Endothelial cell of umbilical vein (primary cell): Measurements from ENCODE around the gene CHURC1. TPM values are rescaled to one million over a fixed set of nuclear protein-coding genes. Genes with fewer than 3 reads are reported as not detected.

Experiments used
- BruUV-seq: library from RNA; stranded (reverse); fragments of 400-500 nt; replicated peaks from 2 replicates; lab custom pipeline; 2021; lab: Mats Ljungman, UMichigan
- CTCF ChIA-PET: fragments of 300-600, 350-600 bp; sonication (Branson Sonifier 250); formaldehyde crosslinking; loops from one replicate; lab custom pipeline; 2021; ENCODE audit warnings: antibody characterized with exemption, inconsistent platforms; lab: Charles Lee
- POLR2A ChIA-PET: fragments of 300-600, 350-600 bp; sonication (Branson Sonifier 250); formaldehyde crosslinking; loops from one replicate; lab custom pipeline; 2021; ENCODE audit warnings: antibody characterized with exemption, inconsistent platforms; lab: Charles Lee
- DNase-seq: peaks from one replicate; pipeline ENCODE4 v3.0.0-alpha.2; 2011; ENCODE audit warnings: low read depth, low spot score
- FAIRE-seq: peaks from 2 replicates; lab custom pipeline; 2011; peaks lifted over from hg19 to GRCh38; lab: Jason Lieb, UNC
- H2AFZ ChIP-seq: 2 replicates; pipeline ENCODE4 v1.6.0; 2012; ENCODE audit warnings: low read depth, low read length, control low read depth, inconsistent platforms
- H3K27ac ChIP-seq: 2 replicates; pipeline ENCODE4 v1.5.1; 2011; ENCODE audit warnings: low read depth, mild to moderate bottlenecking, control low read depth, low read length, moderate library complexity; ENCODE audit not compliant: insufficient read depth
- H3K27me3 ChIP-seq, 2 experiments: 2 replicates each; pipeline versions ENCODE4 v1.6.0 to v1.6.1; 2011; ENCODE audit warnings: low read length in 2 of 2, mixed read lengths in 1 of 2; ENCODE audit not compliant: control insufficient read depth in 2 of 2, insufficient read depth in 2 of 2
- H3K36me3 ChIP-seq, 2 experiments: 2 replicates in 1 of 2; 3 replicates in 1 of 2; pipeline ENCODE4 v1.5.1; 2011; ENCODE audit warnings: low read length in 2 of 2, mild to moderate bottlenecking in 1 of 2, moderate library complexity in 1 of 2; ENCODE audit not compliant: control insufficient read depth in 2 of 2, insufficient read depth in 2 of 2; ENCODE audit errors: extremely low read depth in 1 of 2
- H3K4me1 ChIP-seq: 3 replicates; pipeline ENCODE4 v1.5.1; 2011; ENCODE audit warnings: mild to moderate bottlenecking, low read length; ENCODE audit not compliant: control insufficient read depth, insufficient read depth; ENCODE audit errors: extremely low read depth
- H3K4me2 ChIP-seq: 2 replicates; pipeline ENCODE4 v1.6.1; 2011; ENCODE audit warnings: low read length, control low read depth, mixed read lengths; ENCODE audit not compliant: insufficient read depth
- H3K4me3 ChIP-seq, 3 experiments: fragments of 200-600 bp in 1 of 3; sonication (generic), shearing (Covaris generic) in 1 of 3; replicated peaks in 1 of 3; 2 replicates each; pipeline ENCODE4 v1.5.1; 2011 to 2016; ENCODE audit warnings: control low read depth in 3 of 3, low read length in 3 of 3, mild to moderate bottlenecking in 2 of 3, inconsistent platforms in 1 of 3, low read depth in 1 of 3, moderate library complexity in 1 of 3; ENCODE audit not compliant: insufficient read depth in 1 of 3
- H3K79me2 ChIP-seq: 2 replicates; pipeline ENCODE4 v1.6.0; 2012; ENCODE audit warnings: low read length, inconsistent platforms; ENCODE audit not compliant: control insufficient read depth, insufficient read depth
- H3K9ac ChIP-seq: replicated peaks from 2 replicates; pipeline ENCODE3; 2011; ENCODE audit warnings: low read length, control low read depth; ENCODE audit not compliant: insufficient read depth; ENCODE audit errors: extremely low read depth
- H3K9me1 ChIP-seq: replicated peaks from 3 replicates; pipeline ENCODE4 v1.6.0; 2011; ENCODE audit warnings: mild to moderate bottlenecking, low read length; ENCODE audit not compliant: control insufficient read depth, insufficient read depth; ENCODE audit errors: extremely low read depth
- H3K9me3 ChIP-seq: replicated peaks from 2 replicates; pipeline ENCODE4 v1.5.1; 2012; ENCODE audit warnings: low read length, inconsistent platforms; ENCODE audit not compliant: control insufficient read depth, insufficient read depth
- H4K20me1 ChIP-seq: replicated peaks from 2 replicates; pipeline ENCODE3; 2011; ENCODE audit warnings: mild to moderate bottlenecking, low read length; ENCODE audit not compliant: control insufficient read depth, insufficient read depth; ENCODE audit errors: extremely low read depth
- EZH2 ChIP-seq: IDR thresholded peaks from 2 replicates; pipeline ENCODE4 v1.6.1; 2012; ENCODE audit warnings: borderline replicate concordance, low read depth, mild to moderate bottlenecking, moderate library complexity, low read length, inconsistent platforms; ENCODE audit not compliant: severe bottlenecking
- FOS ChIP-seq: IDR thresholded peaks from 2 replicates; pipeline ENCODE4 v1.6.1; 2011; ENCODE audit warnings: mild to moderate bottlenecking, low read length, moderate library complexity, borderline replicate concordance; ENCODE audit not compliant: insufficient read depth
- GATA2 ChIP-seq: IDR thresholded peaks from 2 replicates; pipeline ENCODE4 v1.7.0; 2011; ENCODE audit warnings: low read depth, mild to moderate bottlenecking, moderate library complexity, mixed read lengths, low read length; ENCODE audit not compliant: insufficient read length, insufficient read depth
- JUN ChIP-seq: IDR thresholded peaks from 2 replicates; pipeline ENCODE4 v1.6.1; 2011; ENCODE audit warnings: borderline replicate concordance, low read depth; ENCODE audit not compliant: insufficient read length, insufficient read depth
- MYC ChIP-seq: IDR thresholded peaks from one replicate; pipeline ENCODE4 v1.6.1; 2011; ENCODE audit warnings: mild to moderate bottlenecking, low read depth, low read length
- POLR2A ChIP-seq: IDR thresholded peaks from 2 replicates; pipeline ENCODE4 v1.6.1; 2012; ENCODE audit warnings: low read depth, mild to moderate bottlenecking, control low read depth, low read length
- POLR2AphosphoS5 ChIP-seq: IDR thresholded peaks from 2 replicates; pipeline ENCODE4 v1.6.1; 2012; ENCODE audit warnings: low read depth, mild to moderate bottlenecking, control low read depth, low read length, moderate library complexity; ENCODE audit not compliant: insufficient read depth
- dilution Hi-C: fragments of 300-500 bp; cut with MboI; formaldehyde crosslinking; loops from one replicate; pipeline ENCODE4 v1.15.0; 2019; ENCODE audit warnings: low sequenced_read_pairs; ENCODE audit not compliant: extremely low pct_ligation_motif_present
- intact Hi-C: fragments of 100-400 bp; cut with micrococcal nuclease; formaldehyde crosslinking; loops from one replicate; pipeline ENCODE4 v1.10.0; 2022
- polyA plus RNA-seq, 4 experiments: library from polyadenylated mRNA; depleted of rRNA in 3 of 4; stranded (reverse) in 3 of 4; unstranded in 1 of 4; fragments of >200 nt; gene quantifications; 2 replicates each; pipeline versions ENCODE4 v1.2.1 to v1.2.3, GENCODE V29; 2011 to 2012; ENCODE audit warnings: missing spikeins in 1 of 4
- total RNA-seq: library from RNA; stranded (reverse); gene quantifications from 2 replicates; pipeline ENCODE4 v1.2.3, GENCODE V29; 2021
- TF ChIP-seq, protein P1 (sequence below): IDR thresholded peaks from 2 replicates; pipeline ENCODE4 v1.6.1; 2011; ENCODE audit not compliant: insufficient read depth, insufficient read length
- TF ChIP-seq, protein P2 (sequence below), 2 donors: IDR thresholded peaks; 1 replicate in 1 of 2; 2 replicates in 1 of 2; pipeline ENCODE4 v1.5.1; 2011; ENCODE audit warnings: low read length in 2 of 2, mild to moderate bottlenecking in 2 of 2, moderate library complexity in 2 of 2, control low read depth in 1 of 2, inconsistent platforms in 1 of 2, low read depth in 1 of 2; ENCODE audit not compliant: insufficient read depth in 1 of 2; ENCODE audit errors: extremely low read depth in 1 of 2

The CHURC1 gene
- total and polyA plus RNA-seq, 2 donors (not counting 3 experiments of a cell fraction or from before 2014, with no cell fraction given) = 44.4 to 62.2 TPM

DNA sequence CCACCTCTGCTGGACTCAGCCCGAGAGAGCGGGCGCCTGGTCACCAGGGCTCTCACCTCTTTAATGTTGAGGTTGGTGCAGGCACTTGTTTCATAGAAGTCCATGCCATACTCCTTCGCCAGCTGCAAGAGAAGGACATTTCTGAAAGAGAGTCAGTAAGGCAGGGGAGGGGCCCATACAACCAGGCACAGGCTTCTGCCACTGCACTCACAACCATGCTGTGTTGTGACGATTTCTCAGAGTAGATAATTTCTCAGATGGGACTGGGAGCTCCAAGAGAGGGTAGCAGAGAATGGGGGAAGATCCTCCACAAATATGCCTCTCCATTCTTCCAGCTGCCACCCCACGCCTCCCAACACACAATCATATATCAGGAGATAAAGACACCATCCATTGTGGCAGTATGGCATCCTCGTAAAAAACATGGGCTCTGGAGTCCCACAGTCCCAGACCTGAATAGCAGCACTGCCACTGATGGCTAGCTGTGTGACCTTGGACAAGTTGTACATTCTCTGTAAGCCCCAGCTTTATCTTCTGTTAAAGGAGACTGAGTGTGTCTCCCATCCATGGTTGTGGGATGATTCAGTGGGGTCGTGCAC lies 34.5 kb downstream of the CHURC1 start:
- Histone ChIP-seq H3K4me3 (no peak overlapping the region), H3K9me1 (no peaks in the 10 kb centered on the region), H3K79me2 (no peaks in the 10 kb centered on the region), H3K4me2 (no peak overlapping the region), H3K4me1 (no peaks in the 10 kb centered on the region), H3K9ac (no peak overlapping the region), H4K20me1 (no peaks in the 10 kb centered on the region), H3K9me3 (no peaks in the 10 kb centered on the region), H3K27ac (no peak overlapping the region), H3K36me3 (peaks cover 0 to 28% of the 10 kb centered on the region in 2 experiments), H3K27me3 (no peaks in the 10 kb centered on the region), H2AFZ (no peak overlapping the region)
- dilution Hi-C loops = no loop called here
- ChIA-PET POLR2A (no interaction called here), CTCF (interaction anchor here (1.4 kb wide), 1 partner anchor 71 kb away, joined by 5 read pairs; no protein-coding TSS in a partner anchor)
- FAIRE-seq = no peak
- TF ChIP-seq MYC = no peak
- no peak for TF ChIP-seq GATA2
- no peak for TF ChIP-seq POLR2A
- TF ChIP-seq JUN = no peak
- intact Hi-C loops = no loop called here
- BruUV-seq = no TSS peak
- DNase-seq = no peak

DNA sequence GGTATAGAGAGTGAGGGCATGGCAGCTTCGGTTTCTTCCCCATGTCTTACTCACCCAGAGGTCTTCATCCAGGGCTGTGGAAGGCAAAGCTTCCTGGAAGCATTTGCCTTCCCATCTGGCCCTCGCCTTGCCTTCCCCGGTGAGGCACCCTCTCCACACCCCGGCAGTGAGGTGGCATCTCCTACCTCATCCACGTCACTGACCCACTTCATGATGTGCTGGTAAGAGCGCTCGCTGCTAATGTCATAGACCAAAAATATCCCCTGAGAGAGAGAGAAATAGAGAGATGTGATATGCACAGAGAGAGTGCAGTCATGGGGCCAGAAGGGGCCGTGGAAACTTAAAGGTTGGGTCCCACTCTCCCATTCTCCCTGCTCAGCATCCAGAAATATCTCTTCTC lies 36.6 kb downstream of the CHURC1 start:
- no peak overlapping the region for H3K4me3 ChIP-seq
- no TSS peak for BruUV-seq
- H3K36me3 ChIP-seq = peaks cover 0 to 31% of the 10 kb centered on the region in 2 experiments
- intact Hi-C loops = no loop called here
- no peaks in the 10 kb centered on the region for H3K9me1 ChIP-seq
- CTCF ChIA-PET = no interaction called here
- no peaks in the 10 kb centered on the region for H4K20me1 ChIP-seq
- H3K27me3 ChIP-seq = no peaks in the 10 kb centered on the region
- no peak overlapping the region for H3K27ac ChIP-seq
- H3K4me2 ChIP-seq = no peak overlapping the region
- no peaks in the 10 kb centered on the region for H3K79me2 ChIP-seq
- H2AFZ ChIP-seq = no peak overlapping the region
- DNase-seq (no peak), FAIRE-seq (no peak)
- no peaks in the 10 kb centered on the region for H3K9me3 ChIP-seq
- no peak overlapping the region for H3K9ac ChIP-seq
- H3K4me1 ChIP-seq = no peaks in the 10 kb centered on the region
- dilution Hi-C loops = no loop called here
- POLR2A ChIA-PET = no interaction called here
- TF ChIP-seq POLR2A (no peak), GATA2 (no peak), JUN (no peak), EZH2 (no peak), FOS (no peak), MYC (no peak), POLR2AphosphoS5 (no peak)
- TF ChIP-seq, protein P1, sequence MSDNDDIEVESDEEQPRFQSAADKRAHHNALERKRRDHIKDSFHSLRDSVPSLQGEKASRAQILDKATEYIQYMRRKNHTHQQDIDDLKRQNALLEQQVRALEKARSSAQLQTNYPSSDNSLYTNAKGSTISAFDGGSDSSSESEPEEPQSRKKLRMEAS = no peak
- TF ChIP-seq, protein P2, sequence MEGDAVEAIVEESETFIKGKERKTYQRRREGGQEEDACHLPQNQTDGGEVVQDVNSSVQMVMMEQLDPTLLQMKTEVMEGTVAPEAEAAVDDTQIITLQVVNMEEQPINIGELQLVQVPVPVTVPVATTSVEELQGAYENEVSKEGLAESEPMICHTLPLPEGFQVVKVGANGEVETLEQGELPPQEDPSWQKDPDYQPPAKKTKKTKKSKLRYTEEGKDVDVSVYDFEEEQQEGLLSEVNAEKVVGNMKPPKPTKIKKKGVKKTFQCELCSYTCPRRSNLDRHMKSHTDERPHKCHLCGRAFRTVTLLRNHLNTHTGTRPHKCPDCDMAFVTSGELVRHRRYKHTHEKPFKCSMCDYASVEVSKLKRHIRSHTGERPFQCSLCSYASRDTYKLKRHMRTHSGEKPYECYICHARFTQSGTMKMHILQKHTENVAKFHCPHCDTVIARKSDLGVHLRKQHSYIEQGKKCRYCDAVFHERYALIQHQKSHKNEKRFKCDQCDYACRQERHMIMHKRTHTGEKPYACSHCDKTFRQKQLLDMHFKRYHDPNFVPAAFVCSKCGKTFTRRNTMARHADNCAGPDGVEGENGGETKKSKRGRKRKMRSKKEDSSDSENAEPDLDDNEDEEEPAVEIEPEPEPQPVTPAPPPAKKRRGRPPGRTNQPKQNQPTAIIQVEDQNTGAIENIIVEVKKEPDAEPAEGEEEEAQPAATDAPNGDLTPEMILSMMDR (IDR thresholded peaks at IDR 0.05; ENCODE audit: extremely low read depth in 1 of 2, insufficient read depth in 1 of 2, low read depth in 1 of 2, low read length in 2 of 2) = no peak
